Gastrocnemius medialis (tissue), 4 donors: Measurements from ENCODE around the gene HIPK2.

ENCODE experiments used
- CTCF ChIP-seq, 5 experiments: fragments of 450-650 bp in 3 of 5; fragments of 200-600 bp in 2 of 5; sonication (generic) in 2 of 5; IDR thresholded peaks in 4 of 5; conservative IDR thresholded peaks in 1 of 5; 1 replicate in 4 of 5; 2 replicates in 1 of 5; pipeline ENCODE4 v1.5.1; 2016 to 2019; ENCODE audit warnings: antibody characterized with exemption in 5 of 5, mild to moderate bottlenecking in 3 of 5, moderate library complexity in 3 of 5
- POLR2A ChIP-seq, 2 donors: fragments of 450-650 bp; IDR thresholded peaks; one replicate each; pipeline ENCODE4 v1.6.1; 2017; ENCODE audit warnings: antibody characterized with exemption in 2 of 2, mild to moderate bottlenecking in 2 of 2, moderate library complexity in 2 of 2

GRCh38 chr7:139703487-139704307, 74.1 kb downstream of the HIPK2 start:
- TF ChIP-seq CTCF (IDR thresholded peaks at IDR 0.05 in 4 of 5, conservative IDR thresholded peaks at IDR 0.05 in 1 of 5) (peak in 1 of 5 experiments; percentile 4), POLR2A (IDR thresholded peaks at IDR 0.05) (peak; percentile 6 to 27)
